Measurements from ENCODE around the gene RNF141.

RNF141 gene

DNA sequence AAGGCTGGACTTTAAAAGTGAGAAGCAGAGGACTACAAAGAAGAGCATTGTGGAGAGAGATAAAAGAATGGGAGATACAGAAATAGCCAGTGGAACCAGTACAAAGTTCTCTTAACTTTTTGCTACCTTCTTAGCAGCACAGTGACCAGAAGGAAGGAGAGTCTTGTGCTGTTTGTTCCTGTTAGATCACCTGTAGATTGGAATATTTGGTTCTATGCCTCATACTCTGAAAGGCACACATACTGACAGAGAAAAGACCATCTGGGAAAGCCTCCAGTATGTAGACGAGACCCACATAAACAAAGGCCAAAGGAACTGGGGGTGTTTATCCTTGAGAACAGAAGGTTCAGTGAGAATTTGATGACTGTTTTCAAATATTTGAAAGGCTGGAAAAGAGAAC lies 18.7 kb downstream of the RNF141 start:
- DNase-seq: no peak

DNA sequence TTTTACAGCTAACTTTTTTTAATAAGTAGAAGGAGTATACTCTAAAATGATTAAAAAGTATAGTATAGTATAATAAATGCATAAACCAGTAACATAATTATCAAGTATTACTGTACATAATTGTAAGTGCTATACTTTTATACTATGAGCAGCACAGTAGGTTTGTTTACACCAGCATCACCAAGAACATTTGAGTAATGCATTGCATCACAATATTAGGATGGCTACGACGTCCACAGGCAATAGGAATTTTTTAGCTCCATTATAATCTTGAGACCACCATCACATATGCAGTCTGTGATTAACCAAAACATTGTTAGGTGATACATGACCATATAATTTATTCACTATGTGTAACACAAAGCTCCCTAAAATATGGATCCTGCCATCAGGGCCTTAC lies 20.4 kb downstream of the RNF141 start:
- no peak for DNase-seq

- DNase-seq: no peak
Measured at GRCh38 chr11:10519630-10520029, 21.4 kb downstream of the RNF141 start.

DNA sequence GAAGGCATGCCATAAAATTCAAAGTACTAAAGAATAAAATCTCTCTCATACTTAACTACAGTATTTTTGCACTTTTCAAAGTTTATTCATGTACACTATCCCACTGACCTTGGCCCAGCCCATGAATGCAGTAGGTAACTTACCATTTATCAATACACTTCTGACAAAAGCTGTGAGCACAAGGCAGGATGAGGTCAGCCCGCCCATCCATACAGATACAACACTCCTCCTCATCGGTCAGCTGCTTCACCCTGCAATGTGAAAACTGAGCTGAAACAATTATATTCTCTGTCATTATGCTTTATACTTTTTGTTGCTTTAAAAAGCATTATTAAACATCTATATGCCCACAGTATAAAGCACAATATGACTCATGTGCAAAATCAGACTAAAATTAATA lies 22.1 kb downstream of the RNF141 start:
- no peak for DNase-seq

DNA sequence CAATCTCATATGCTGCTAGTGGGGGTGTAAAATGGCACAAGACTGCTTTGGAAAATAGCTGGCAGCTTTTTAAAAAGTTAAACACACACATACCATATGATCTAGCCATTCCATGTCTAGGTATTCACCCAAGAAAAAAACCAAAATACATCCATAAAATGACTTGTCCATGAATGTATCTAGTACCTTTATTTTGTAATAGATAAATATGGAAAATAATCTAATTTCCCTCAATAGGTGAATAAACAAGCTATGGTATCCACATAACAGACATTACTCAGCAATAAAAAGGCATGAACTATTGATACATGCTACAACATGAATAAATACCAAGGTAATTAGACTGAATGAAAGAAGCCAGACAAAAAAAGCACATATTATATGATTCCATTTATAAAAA lies 22.9 kb downstream of the RNF141 start:
- no peak for DNase-seq

DNA sequence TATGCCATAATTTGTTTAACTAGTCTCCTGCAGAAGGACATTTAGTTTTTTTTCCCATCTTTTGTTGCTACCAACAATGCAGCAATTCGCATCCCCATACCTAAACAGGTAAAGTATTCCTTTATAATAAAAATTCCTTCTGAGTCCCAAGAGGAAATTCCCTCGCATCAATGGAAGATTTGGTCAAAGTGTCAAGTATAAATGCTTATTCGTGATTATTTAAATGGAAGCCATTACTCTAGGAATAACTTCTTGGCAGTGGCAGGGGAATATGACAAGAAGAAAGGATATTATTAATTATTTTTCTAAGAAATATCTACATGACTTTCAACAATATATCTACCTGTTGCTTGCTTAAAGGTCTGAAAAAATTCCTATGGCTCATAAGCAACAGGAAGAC lies 25.6 kb downstream of the RNF141 start:
- DNase-seq: no peak

GRCh38 chr11:10514709-10515108 lies 26.3 kb downstream of the RNF141 start:
- DNase-seq: no peak

- DNase-seq: no peak
Measured at GRCh38 chr11:10514202-10514601, 26.8 kb downstream of the RNF141 start.

DNA sequence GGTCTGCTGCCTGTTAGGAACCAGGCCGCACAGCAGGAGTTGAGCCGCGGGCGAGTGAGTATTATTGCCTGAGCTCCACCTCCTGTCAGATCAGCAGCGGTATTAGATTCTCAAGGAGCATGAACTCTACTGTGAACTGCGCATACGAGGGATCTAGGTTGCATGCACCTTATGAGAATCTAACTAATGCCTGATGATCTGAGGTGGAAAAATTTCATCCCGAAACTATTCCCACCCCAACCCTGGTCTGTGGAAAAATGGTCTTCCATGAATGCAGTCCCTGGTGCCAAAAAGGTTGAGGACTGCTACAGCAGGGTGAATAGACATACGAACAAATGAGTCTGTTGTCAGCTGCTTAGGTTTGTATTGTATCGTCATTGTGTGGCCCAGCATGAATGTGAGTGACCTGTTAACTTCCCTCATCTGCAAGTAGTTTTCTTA lies 29.8 kb downstream of the RNF141 start:
- no peak for DNase-seq

GRCh38 chr11:10506008-10506370 lies 35.0 kb downstream of the RNF141 start:
- DNase-seq: no peak

DNA sequence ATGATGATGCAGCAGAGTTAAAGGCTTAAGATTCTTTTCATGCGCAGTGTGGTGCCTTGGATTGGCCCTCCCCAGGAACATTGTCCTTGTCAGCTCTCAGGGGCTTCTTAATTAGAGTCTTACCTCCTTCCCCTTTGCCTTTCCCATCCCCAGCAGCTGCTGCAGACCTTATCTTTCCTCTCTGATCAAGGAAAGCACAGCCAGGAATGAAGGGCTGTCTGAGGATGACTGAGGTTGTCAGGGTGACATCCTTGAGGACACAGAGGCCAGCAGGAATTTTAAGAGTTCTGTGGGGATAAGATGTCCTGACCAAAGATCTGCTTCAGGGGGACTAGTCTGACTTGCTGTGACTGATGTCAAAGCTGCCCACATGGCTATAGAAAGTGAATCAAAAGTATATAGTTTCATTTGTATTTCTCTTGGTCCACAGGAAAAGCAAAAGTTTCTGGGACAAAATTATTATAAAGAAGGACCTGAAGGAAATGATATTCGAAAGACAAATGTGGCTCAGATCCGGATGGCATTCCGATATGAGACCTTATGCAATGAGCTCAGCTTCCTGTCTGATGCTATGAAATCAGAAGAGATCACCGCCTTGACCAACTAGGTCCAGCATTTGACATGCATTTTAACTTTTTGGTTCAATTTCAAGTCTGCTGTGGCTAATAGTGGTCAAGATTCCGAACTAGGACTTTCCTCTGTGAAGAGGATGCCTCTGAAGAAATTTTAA lies 35.5 kb downstream of the RNF141 start:
- no peak for DNase-seq

- DNase-seq: no peak
Measured at GRCh38 chr11:10504490-10504889, 36.5 kb downstream of the RNF141 start.

DNA sequence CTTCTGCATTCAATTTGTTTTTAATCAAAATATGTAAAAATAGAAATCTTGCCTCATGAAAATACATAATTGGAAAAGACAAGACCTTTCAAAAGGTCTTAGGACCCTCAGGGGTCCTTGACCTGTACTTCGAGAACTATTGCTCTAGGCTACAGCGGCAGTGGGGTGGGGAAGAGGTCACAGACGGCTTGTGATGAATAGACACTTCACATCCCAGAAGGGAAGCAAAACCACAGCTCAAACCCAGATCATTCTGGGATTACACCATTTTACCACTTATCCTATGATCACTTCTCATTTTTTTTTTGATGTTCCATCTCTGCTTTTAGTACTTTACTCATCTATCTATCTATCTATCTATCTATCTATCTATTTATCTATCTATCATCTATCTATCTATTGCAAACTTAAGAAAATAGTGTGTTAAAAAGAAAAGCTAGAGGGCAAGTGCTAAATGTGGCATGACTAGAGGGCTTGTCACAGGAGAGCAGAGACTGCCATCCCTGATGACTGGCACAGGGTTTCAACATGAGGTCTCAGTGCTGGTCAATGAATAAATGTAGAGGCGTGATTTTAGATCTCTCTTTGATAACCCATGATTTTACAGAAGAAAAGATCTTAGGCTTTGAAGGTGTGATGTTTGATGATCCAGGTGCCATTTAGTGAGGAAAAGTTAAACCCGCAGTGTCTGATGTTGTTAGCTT lies 37.1 kb downstream of the RNF141 start:
- no peak for DNase-seq

GRCh38 chr11:10503221-10503620 lies 37.8 kb downstream of the RNF141 start:
- DNase-seq: no peak

GRCh38 chr11:10502770-10503169 lies 38.2 kb downstream of the RNF141 start:
- DNase-seq: no peak

DNA sequence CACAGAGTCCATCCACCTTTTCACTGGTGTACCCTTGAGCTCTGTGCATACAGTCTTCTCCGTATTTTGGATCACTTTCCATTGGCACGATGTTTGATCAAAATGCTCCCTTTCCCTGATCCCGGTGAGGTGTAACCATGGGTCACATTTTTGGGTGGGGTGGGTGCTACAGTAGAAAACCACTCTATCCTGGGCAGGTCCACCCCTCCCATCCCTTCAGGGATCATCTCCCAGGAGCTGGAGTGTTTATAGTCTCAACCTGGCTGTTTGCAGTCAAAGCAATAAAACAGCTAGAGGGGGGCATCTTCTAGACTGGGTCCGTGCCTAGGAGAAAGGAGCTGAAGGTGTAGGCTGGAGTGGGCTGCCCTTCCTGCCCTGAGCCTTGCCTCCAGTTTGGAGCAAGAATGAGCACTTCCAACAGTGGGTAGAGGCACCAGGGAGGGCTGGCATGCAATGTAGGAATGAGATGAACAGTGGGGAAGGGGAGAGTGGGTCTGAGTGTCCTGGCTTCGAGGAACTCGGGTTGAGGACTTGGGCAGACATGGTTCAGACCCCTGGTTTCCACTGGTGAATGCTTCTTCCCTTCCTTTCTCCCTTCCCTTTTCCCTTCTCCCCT lies 38.8 kb downstream of the RNF141 start:
- no peak for DNase-seq

GRCh38 chr11:10500757-10501684 lies 40.0 kb downstream of the RNF141 start:
- DNase-seq: no peak

- no peak for DNase-seq
Measured at GRCh38 chr11:10499874-10500601, 40.9 kb downstream of the RNF141 start.

- no peak for DNase-seq
Measured at GRCh38 chr11:10499452-10499851, 41.5 kb downstream of the RNF141 start.

- DNase-seq: no peak
Measured at GRCh38 chr11:10498426-10499250, 42.3 kb downstream of the RNF141 start.

DNA sequence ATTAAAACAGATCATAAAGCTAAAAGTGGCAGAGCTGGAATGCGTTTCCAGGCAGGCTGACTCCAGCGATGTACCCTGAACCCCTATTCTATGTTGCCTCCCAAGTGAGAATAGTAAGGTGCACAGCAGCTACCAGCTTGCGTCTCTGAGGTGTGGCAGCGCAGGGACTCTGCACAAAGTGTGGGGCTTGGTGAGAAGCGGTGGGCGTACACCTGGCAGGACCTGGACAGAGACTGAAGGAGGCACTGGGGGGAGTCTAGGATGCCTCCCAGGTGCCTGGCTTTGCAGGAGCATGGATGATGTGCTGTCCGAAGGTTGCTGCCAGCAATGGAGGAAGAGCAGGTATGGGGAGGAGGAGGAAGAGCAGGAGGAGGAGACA lies 43.0 kb downstream of the RNF141 start:
- no peak for DNase-seq
